Endothelial cell of umbilical vein (primary cell): Measurements from ENCODE around the gene PTPRK. TPM values are rescaled to one million over a fixed set of nuclear protein-coding genes. Genes with fewer than 3 reads are reported as not detected.

Source experiments
- BruUV-seq: library from RNA; stranded (reverse); fragments of 400-500 nt; replicated peaks from 2 replicates; lab custom pipeline; 2021; lab: Mats Ljungman, UMichigan
- CTCF ChIA-PET: fragments of 300-600, 350-600 bp; sonication (Branson Sonifier 250); formaldehyde crosslinking; loops from one replicate; lab custom pipeline; 2021; ENCODE audit warnings: antibody characterized with exemption, inconsistent platforms; lab: Charles Lee
- POLR2A ChIA-PET: fragments of 300-600, 350-600 bp; sonication (Branson Sonifier 250); formaldehyde crosslinking; loops from one replicate; lab custom pipeline; 2021; ENCODE audit warnings: antibody characterized with exemption, inconsistent platforms; lab: Charles Lee
- DNase-seq: peaks from one replicate; pipeline ENCODE4 v3.0.0-alpha.2; 2011; ENCODE audit warnings: low read depth, low spot score
- FAIRE-seq: peaks from 2 replicates; lab custom pipeline; 2011; peaks lifted over from hg19 to GRCh38; lab: Jason Lieb, UNC
- H2AFZ ChIP-seq: 2 replicates; pipeline ENCODE4 v1.6.0; 2012; ENCODE audit warnings: low read depth, low read length, control low read depth, inconsistent platforms
- H3K27ac ChIP-seq: 2 replicates; pipeline ENCODE4 v1.5.1; 2011; ENCODE audit warnings: low read depth, mild to moderate bottlenecking, control low read depth, low read length, moderate library complexity; ENCODE audit not compliant: insufficient read depth
- H3K27me3 ChIP-seq, 2 experiments: 2 replicates each; pipeline versions ENCODE4 v1.6.0 to v1.6.1; 2011; ENCODE audit warnings: low read length in 2 of 2, mixed read lengths in 1 of 2; ENCODE audit not compliant: control insufficient read depth in 2 of 2, insufficient read depth in 2 of 2
- H3K36me3 ChIP-seq, 2 experiments: 2 replicates in 1 of 2; 3 replicates in 1 of 2; pipeline ENCODE4 v1.5.1; 2011; ENCODE audit warnings: low read length in 2 of 2, mild to moderate bottlenecking in 1 of 2, moderate library complexity in 1 of 2; ENCODE audit not compliant: control insufficient read depth in 2 of 2, insufficient read depth in 2 of 2; ENCODE audit errors: extremely low read depth in 1 of 2
- H3K4me1 ChIP-seq: 3 replicates; pipeline ENCODE4 v1.5.1; 2011; ENCODE audit warnings: mild to moderate bottlenecking, low read length; ENCODE audit not compliant: control insufficient read depth, insufficient read depth; ENCODE audit errors: extremely low read depth
- H3K4me2 ChIP-seq: 2 replicates; pipeline ENCODE4 v1.6.1; 2011; ENCODE audit warnings: low read length, control low read depth, mixed read lengths; ENCODE audit not compliant: insufficient read depth
- H3K4me3 ChIP-seq, 3 experiments: fragments of 200-600 bp in 1 of 3; sonication (generic), shearing (Covaris generic) in 1 of 3; replicated peaks in 1 of 3; 2 replicates each; pipeline ENCODE4 v1.5.1; 2011 to 2016; ENCODE audit warnings: control low read depth in 3 of 3, low read length in 3 of 3, mild to moderate bottlenecking in 2 of 3, inconsistent platforms in 1 of 3, low read depth in 1 of 3, moderate library complexity in 1 of 3; ENCODE audit not compliant: insufficient read depth in 1 of 3
- H3K79me2 ChIP-seq: 2 replicates; pipeline ENCODE4 v1.6.0; 2012; ENCODE audit warnings: low read length, inconsistent platforms; ENCODE audit not compliant: control insufficient read depth, insufficient read depth
- H3K9ac ChIP-seq: replicated peaks from 2 replicates; pipeline ENCODE3; 2011; ENCODE audit warnings: low read length, control low read depth; ENCODE audit not compliant: insufficient read depth; ENCODE audit errors: extremely low read depth
- H3K9me1 ChIP-seq: replicated peaks from 3 replicates; pipeline ENCODE4 v1.6.0; 2011; ENCODE audit warnings: mild to moderate bottlenecking, low read length; ENCODE audit not compliant: control insufficient read depth, insufficient read depth; ENCODE audit errors: extremely low read depth
- H3K9me3 ChIP-seq: replicated peaks from 2 replicates; pipeline ENCODE4 v1.5.1; 2012; ENCODE audit warnings: low read length, inconsistent platforms; ENCODE audit not compliant: control insufficient read depth, insufficient read depth
- H4K20me1 ChIP-seq: replicated peaks from 2 replicates; pipeline ENCODE3; 2011; ENCODE audit warnings: mild to moderate bottlenecking, low read length; ENCODE audit not compliant: control insufficient read depth, insufficient read depth; ENCODE audit errors: extremely low read depth
- EZH2 ChIP-seq: IDR thresholded peaks from 2 replicates; pipeline ENCODE4 v1.6.1; 2012; ENCODE audit warnings: borderline replicate concordance, low read depth, mild to moderate bottlenecking, moderate library complexity, low read length, inconsistent platforms; ENCODE audit not compliant: severe bottlenecking
- FOS ChIP-seq: IDR thresholded peaks from 2 replicates; pipeline ENCODE4 v1.6.1; 2011; ENCODE audit warnings: mild to moderate bottlenecking, low read length, moderate library complexity, borderline replicate concordance; ENCODE audit not compliant: insufficient read depth
- GATA2 ChIP-seq: IDR thresholded peaks from 2 replicates; pipeline ENCODE4 v1.7.0; 2011; ENCODE audit warnings: low read depth, mild to moderate bottlenecking, moderate library complexity, mixed read lengths, low read length; ENCODE audit not compliant: insufficient read length, insufficient read depth
- JUN ChIP-seq: IDR thresholded peaks from 2 replicates; pipeline ENCODE4 v1.6.1; 2011; ENCODE audit warnings: borderline replicate concordance, low read depth; ENCODE audit not compliant: insufficient read length, insufficient read depth
- MYC ChIP-seq: IDR thresholded peaks from one replicate; pipeline ENCODE4 v1.6.1; 2011; ENCODE audit warnings: mild to moderate bottlenecking, low read depth, low read length
- POLR2A ChIP-seq: IDR thresholded peaks from 2 replicates; pipeline ENCODE4 v1.6.1; 2012; ENCODE audit warnings: low read depth, mild to moderate bottlenecking, control low read depth, low read length
- POLR2AphosphoS5 ChIP-seq: IDR thresholded peaks from 2 replicates; pipeline ENCODE4 v1.6.1; 2012; ENCODE audit warnings: low read depth, mild to moderate bottlenecking, control low read depth, low read length, moderate library complexity; ENCODE audit not compliant: insufficient read depth
- dilution Hi-C: fragments of 300-500 bp; cut with MboI; formaldehyde crosslinking; loops from one replicate; pipeline ENCODE4 v1.15.0; 2019; ENCODE audit warnings: low sequenced_read_pairs; ENCODE audit not compliant: extremely low pct_ligation_motif_present
- intact Hi-C: fragments of 100-400 bp; cut with micrococcal nuclease; formaldehyde crosslinking; loops from one replicate; pipeline ENCODE4 v1.10.0; 2022
- polyA plus RNA-seq, 4 experiments: library from polyadenylated mRNA; depleted of rRNA in 3 of 4; stranded (reverse) in 3 of 4; unstranded in 1 of 4; fragments of >200 nt; gene quantifications; 2 replicates each; pipeline versions ENCODE4 v1.2.1 to v1.2.3, GENCODE V29; 2011 to 2012; ENCODE audit warnings: missing spikeins in 1 of 4
- total RNA-seq: library from RNA; stranded (reverse); gene quantifications from 2 replicates; pipeline ENCODE4 v1.2.3, GENCODE V29; 2021
- TF ChIP-seq, protein P1 (sequence below), 2 donors: IDR thresholded peaks; 1 replicate in 1 of 2; 2 replicates in 1 of 2; pipeline ENCODE4 v1.5.1; 2011; ENCODE audit warnings: low read length in 2 of 2, mild to moderate bottlenecking in 2 of 2, moderate library complexity in 2 of 2, control low read depth in 1 of 2, inconsistent platforms in 1 of 2, low read depth in 1 of 2; ENCODE audit not compliant: insufficient read depth in 1 of 2; ENCODE audit errors: extremely low read depth in 1 of 2
- TF ChIP-seq, protein P2 (sequence below): IDR thresholded peaks from 2 replicates; pipeline ENCODE4 v1.6.1; 2011; ENCODE audit not compliant: insufficient read depth, insufficient read length

The PTPRK gene
- total and polyA plus RNA-seq, 2 donors (not counting 3 experiments of a cell fraction or from before 2014, with no cell fraction given), result 15.2 to 74.0 TPM

DNA sequence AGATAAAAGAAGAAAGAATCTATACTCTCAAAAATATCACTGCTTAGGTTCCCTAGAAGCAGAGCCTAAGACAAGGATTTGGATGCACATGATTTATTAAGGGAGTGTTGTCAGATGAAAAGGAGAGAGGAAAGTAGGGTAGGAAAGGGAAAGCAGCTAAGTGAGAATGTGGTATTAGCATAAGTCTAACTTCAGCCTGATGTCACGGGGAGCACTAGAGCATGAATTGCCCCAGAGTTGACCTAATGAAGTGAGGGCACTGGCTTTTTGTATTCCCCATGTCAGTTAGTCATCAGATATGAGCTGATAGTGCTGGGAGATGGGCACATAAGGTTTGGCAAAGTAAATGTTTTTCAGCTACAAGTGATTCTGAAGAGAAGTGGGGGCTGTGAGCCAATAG, 490.6 kb downstream of the PTPRK start:
- H2AFZ ChIP-seq, result no peak overlapping the region
- ChIA-PET CTCF (interaction anchor here (2.2 kb wide), 1 partner anchor 10 kb away, joined by 6 read pairs; no protein-coding TSS in a partner anchor), POLR2A (no interaction called here)
- H3K9me3 ChIP-seq, result no peaks in the 10 kb centered on the region
- dilution Hi-C loops, result no loop called here
- H3K4me1 ChIP-seq, result no peaks in the 10 kb centered on the region
- H3K79me2 ChIP-seq, result no peaks in the 10 kb centered on the region
- H3K4me2 ChIP-seq, result no peak overlapping the region
- no peaks in the 10 kb centered on the region for H3K36me3 ChIP-seq
- DNase-seq (no peak), FAIRE-seq (no peak)
- H4K20me1 ChIP-seq, result no peaks in the 10 kb centered on the region
- H3K27me3 ChIP-seq, result no peaks in the 10 kb centered on the region
- no peak overlapping the region for H3K9ac ChIP-seq
- intact Hi-C loops, result no loop called here
- H3K9me1 ChIP-seq, result no peaks in the 10 kb centered on the region
- no peak overlapping the region for H3K4me3 ChIP-seq
- TF ChIP-seq, protein P1, sequence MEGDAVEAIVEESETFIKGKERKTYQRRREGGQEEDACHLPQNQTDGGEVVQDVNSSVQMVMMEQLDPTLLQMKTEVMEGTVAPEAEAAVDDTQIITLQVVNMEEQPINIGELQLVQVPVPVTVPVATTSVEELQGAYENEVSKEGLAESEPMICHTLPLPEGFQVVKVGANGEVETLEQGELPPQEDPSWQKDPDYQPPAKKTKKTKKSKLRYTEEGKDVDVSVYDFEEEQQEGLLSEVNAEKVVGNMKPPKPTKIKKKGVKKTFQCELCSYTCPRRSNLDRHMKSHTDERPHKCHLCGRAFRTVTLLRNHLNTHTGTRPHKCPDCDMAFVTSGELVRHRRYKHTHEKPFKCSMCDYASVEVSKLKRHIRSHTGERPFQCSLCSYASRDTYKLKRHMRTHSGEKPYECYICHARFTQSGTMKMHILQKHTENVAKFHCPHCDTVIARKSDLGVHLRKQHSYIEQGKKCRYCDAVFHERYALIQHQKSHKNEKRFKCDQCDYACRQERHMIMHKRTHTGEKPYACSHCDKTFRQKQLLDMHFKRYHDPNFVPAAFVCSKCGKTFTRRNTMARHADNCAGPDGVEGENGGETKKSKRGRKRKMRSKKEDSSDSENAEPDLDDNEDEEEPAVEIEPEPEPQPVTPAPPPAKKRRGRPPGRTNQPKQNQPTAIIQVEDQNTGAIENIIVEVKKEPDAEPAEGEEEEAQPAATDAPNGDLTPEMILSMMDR (IDR thresholded peaks at IDR 0.05; ENCODE audit: extremely low read depth in 1 of 2, insufficient read depth in 1 of 2, low read depth in 1 of 2, low read length in 2 of 2), result no peak
- no peak for TF ChIP-seq FOS
- no peak for TF ChIP-seq GATA2
- TF ChIP-seq POLR2AphosphoS5, result no peak
- TF ChIP-seq, protein P2, sequence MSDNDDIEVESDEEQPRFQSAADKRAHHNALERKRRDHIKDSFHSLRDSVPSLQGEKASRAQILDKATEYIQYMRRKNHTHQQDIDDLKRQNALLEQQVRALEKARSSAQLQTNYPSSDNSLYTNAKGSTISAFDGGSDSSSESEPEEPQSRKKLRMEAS, result no peak
- no peak for TF ChIP-seq POLR2A
- no peak for TF ChIP-seq JUN
- no peak for TF ChIP-seq MYC
- TF ChIP-seq EZH2, result no peak
- BruUV-seq, result no TSS peak
- H3K27ac ChIP-seq, result no peak overlapping the region
